ENCODE results near the gene PRXL2B. TPM values are rescaled to one million over a fixed set of nuclear protein-coding genes. Genes with fewer than 3 reads are reported as not detected.
"Not testable (repeated sequence)": the region's sequence is repeated elsewhere in the genome, so short reads cannot be mapped to it uniquely, and the experiment has no call there.

The PRXL2B gene
- total RNA-seq, 4 donors from 2014 or later, result 0.51 to 20.5 (median 13.2) TPM

DNA sequence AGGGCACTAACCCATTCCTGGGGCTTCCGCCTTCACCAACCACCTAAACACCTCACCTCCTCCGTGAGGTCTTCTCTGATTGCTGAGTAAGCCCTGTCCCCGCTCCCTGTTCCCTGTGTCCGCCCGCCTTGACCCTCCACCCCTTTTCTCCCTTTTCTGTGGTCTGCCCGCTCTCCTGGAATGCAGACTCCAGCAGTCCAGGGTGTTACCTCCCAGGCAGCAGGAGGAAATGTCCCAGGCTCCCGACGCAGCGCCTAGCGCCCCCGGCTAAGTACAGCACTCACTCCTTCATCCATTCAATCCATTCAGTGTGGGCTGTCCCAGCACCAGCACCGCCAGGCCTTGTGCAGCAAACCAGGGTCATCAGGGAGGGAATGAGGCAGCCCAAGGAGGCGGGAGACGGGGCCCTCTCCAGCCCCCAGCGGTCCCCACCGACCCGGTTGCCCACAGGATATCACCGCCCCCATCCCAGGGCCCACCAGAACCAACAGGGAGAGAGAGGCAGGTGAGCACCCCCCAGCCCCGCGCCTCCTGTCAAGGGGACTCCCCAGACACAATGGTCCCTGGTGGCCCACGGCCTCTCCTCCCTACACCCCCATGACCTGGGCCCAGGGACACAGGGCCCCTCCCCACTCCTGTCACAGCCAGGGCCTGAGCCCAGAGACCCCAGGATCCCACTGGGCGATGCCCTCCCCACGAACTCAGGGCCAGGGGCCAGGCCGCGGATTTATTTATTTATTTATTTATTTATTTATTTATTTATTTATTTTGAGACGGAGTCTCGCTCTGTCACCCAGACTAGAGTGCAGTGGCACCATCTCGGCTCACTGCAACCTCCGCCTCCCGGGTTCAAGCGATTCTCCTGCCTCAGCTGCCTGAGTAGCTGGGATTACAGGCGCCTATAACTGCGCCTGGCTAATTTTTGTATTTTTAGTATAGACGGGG, 20.2 kb upstream of the PRXL2B start:
- H3K4me3 ChIP-seq, result no peak overlapping the region
- H3K36me3 ChIP-seq, result no peaks in the 10 kb centered on the region
- no peak for TF ChIP-seq POLR2A (IDR thresholded peaks at IDR 0.05)
- TF ChIP-seq, protein P1, sequence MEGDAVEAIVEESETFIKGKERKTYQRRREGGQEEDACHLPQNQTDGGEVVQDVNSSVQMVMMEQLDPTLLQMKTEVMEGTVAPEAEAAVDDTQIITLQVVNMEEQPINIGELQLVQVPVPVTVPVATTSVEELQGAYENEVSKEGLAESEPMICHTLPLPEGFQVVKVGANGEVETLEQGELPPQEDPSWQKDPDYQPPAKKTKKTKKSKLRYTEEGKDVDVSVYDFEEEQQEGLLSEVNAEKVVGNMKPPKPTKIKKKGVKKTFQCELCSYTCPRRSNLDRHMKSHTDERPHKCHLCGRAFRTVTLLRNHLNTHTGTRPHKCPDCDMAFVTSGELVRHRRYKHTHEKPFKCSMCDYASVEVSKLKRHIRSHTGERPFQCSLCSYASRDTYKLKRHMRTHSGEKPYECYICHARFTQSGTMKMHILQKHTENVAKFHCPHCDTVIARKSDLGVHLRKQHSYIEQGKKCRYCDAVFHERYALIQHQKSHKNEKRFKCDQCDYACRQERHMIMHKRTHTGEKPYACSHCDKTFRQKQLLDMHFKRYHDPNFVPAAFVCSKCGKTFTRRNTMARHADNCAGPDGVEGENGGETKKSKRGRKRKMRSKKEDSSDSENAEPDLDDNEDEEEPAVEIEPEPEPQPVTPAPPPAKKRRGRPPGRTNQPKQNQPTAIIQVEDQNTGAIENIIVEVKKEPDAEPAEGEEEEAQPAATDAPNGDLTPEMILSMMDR (IDR thresholded peaks at IDR 0.05), result no peak
- no peaks in the 10 kb centered on the region for H3K27me3 ChIP-seq
- intact Hi-C loops (cut with DNase I; ENCODE audit: low total_unique reads), result no loop called here
- no peak overlapping the region for H3K27ac ChIP-seq
- H3K4me1 ChIP-seq, result no peaks in the 10 kb centered on the region
- DNase-seq, result no peak
- H3K9me3 ChIP-seq, result no peaks in the 10 kb centered on the region

DNA sequence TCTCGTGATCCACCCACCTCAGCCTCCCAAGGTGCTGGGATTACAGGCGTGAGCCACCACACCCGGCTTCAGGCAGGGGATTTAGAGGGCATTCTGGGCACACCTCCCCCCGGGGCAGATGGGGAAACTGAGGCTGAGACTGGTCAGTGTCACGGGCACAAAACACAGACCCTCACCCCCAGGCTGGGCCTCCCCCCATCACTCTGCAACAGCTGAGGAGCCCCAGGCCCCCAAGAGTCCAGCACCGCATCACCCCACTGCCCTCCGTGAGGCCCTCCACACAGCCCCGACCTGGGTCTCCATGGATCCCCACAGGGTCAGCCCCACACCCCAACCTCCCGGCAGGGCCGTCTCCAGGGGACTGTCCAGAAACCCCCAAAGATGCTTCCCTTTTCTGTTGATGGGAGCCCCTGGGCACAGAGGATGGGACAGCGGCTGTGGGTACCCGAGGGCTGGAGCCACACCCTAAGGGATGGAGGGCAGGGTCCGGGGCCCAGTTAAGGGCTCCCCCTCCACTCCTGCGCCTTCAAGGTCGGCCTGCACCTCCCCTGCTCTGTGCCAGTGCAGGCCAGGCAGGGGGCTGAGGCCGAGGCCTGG, 19.4 kb upstream of the PRXL2B start:
- intact Hi-C loops (cut with DNase I; ENCODE audit: low total_unique reads), result no loop called here

DNA sequence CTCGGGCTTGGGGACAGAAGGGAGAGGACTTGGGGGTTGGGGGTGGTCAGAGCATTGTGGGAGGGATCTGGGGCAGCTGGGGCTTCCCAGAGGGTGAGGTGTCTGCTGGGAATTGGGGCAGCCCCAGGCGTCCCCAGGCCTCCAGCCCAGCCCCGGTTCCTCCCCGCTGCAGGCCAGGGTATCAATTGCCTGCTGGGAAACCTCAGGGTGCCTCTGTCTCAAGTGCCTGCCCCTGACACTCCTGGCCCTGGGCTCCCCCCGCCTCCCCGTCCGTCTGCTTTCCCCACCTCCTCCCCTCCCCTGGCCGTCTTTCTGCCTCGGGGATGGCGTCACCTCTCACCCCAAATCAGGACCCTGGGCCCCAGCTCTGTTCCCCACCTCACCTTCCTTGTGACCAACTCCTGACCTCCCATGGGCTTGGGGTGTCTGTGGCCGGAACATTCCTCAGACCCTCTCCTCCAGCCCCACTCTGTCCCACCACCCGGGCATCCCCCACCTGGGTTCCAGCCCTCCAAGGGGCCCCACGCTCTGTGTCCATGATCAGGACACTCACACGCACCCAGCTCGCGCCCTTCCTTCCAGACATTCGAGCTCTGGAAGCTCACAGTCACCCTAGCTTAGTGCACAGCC, 18.3 kb upstream of the PRXL2B start:
- H3K27ac ChIP-seq, DNase-seq: not testable (repeated sequence)

More for the DNA sequence above, 19.4 kb upstream of the PRXL2B start:
- Histone ChIP-seq H3K9me3 (no peaks in the 10 kb centered on the region), H3K4me1 (no peaks in the 10 kb centered on the region), H3K27me3 (no peaks in the 10 kb centered on the region), H3K36me3 (no peaks in the 10 kb centered on the region), H3K4me3 (no peak overlapping the region), H3K27ac (no peak overlapping the region)
- TF ChIP-seq, protein P1 (IDR thresholded peaks at IDR 0.05), result no peak
- no peak for TF ChIP-seq POLR2A (IDR thresholded peaks at IDR 0.05)
- DNase-seq, result no peak

DNA sequence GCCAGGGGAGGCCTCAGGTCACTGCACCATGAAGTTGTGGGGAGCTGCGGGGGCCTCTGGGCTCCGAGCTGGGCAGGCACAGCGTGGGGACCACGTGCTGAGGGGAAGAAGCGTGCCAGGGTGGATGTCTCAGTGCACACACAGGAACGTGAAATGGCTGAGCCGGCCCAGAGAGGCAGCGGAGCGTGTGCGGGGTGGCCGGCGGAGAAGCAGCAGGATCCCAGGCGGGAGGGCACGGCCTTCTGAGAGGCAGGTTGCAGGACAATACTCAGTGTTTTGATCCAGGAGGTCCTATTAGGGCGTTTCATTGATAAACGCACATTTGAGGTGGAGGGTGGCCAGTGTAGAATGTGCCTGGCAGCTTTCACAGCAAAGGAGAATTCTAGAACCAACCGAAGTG, 17.5 kb upstream of the PRXL2B start:
- no peaks in the 10 kb centered on the region for H3K9me3 ChIP-seq
- no peak for DNase-seq
- H3K27me3 ChIP-seq, result no peaks in the 10 kb centered on the region
- intact Hi-C loops (cut with DNase I; ENCODE audit: low total_unique reads), result no loop called here
- no peaks in the 10 kb centered on the region for H3K36me3 ChIP-seq
- no peaks in the 10 kb centered on the region for H3K4me1 ChIP-seq
- no peak overlapping the region for H3K4me3 ChIP-seq
- TF ChIP-seq, protein P1 (IDR thresholded peaks at IDR 0.05), result no peak
- no peak for TF ChIP-seq POLR2A (IDR thresholded peaks at IDR 0.05)
- H3K27ac ChIP-seq, result no peak overlapping the region

More for the DNA sequence above, 18.3 kb upstream of the PRXL2B start:
- H3K36me3 ChIP-seq; H3K9me3 ChIP-seq; H3K4me1 ChIP-seq; H3K27me3 ChIP-seq; intact Hi-C loops (cut with DNase I; ENCODE audit: low total_unique reads); H3K4me3 ChIP-seq: not testable (repeated sequence)

DNA sequence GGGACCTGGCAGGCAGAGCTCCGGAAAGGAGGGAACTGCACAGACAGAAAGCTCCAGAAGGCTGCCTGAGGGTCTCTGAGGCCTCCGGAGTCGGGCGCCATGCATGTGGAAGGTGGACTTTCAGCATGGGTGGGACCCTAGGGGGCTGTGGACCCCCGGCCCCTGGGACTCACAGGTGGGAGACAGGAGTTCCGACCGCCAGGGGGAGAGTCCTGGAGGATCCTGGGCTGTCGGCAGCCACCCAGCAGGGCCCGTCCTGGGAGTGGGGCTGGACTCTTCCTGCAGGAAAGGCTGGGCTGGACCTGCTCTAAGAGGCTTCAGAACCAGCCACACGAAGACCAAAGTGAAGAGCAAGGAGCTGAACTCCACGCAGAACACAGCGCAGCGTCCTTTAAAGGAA, 16.9 kb upstream of the PRXL2B start:
- DNase-seq; H3K27me3 ChIP-seq; H3K9me3 ChIP-seq; H3K36me3 ChIP-seq; intact Hi-C loops (cut with DNase I; ENCODE audit: low total_unique reads); H3K27ac ChIP-seq; H3K4me3 ChIP-seq; H3K4me1 ChIP-seq: not testable (repeated sequence)

DNA sequence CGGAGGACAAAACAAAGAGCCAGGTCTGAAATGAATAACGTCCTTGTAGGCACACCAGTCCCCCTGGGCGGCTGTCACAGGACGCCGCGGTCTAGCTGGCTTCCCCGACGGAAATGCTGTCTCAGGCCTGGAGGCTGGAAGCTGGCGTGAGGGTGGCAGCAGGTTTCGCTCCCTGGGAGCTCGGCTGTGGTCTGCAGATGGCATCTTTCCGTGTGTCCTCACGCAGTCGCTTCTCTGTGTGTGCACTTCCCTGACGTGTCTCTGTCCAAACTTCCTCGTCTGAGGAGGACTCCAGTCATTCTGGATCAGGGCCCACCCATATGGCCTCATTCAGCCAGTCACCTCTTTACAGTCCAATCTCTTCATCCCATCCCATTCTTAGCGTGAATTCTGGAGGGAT, 16.2 kb upstream of the PRXL2B start:
- no peak for DNase-seq
- intact Hi-C loops (cut with DNase I; ENCODE audit: low total_unique reads), result no loop called here
- Histone ChIP-seq H3K9me3 (no peaks in the 10 kb centered on the region), H3K27ac (no peak overlapping the region), H3K36me3 (no peaks in the 10 kb centered on the region), H3K4me1 (no peaks in the 10 kb centered on the region), H3K27me3 (no peaks in the 10 kb centered on the region), H3K4me3 (no peak overlapping the region)
- no peak for TF ChIP-seq POLR2A (IDR thresholded peaks at IDR 0.05)
- TF ChIP-seq, protein P1 (IDR thresholded peaks at IDR 0.05), result no peak
